H4 (cell line): Measurements from ENCODE around the gene IRGQ. TPM values are rescaled to one million over a fixed set of nuclear protein-coding genes. Genes with fewer than 3 reads are reported as not detected.
A peak's percentile ranks its signal among the peaks of the same experiment; 100 is the strongest.
"Not testable (repeated sequence)": the region's sequence is repeated elsewhere in the genome, so short reads cannot be mapped to it uniquely, and the experiment has no call there.

Source experiments
- DNase-seq: peaks from one replicate; pipeline ENCODE4 v3.0.0-alpha.2; 2015; ENCODE audit warnings: low spot score
- total RNA-seq: library from RNA; depleted of rRNA; stranded (reverse); fragments of >200 nt; shearing (Covaris generic); gene quantifications from 2 replicates; pipeline ENCODE4 v1.2.3, GENCODE V29; 2014

The IRGQ gene
- total RNA-seq, 1 experiment from 2014 or later: 22.4 TPM

GRCh38 chr19:43575156-43575950 is 20.6 kb downstream of the IRGQ start, which contains the start of the genes PINLYP and XRCC1:
TSS of gene PINLYP (plus strand) at chr19:43575801. CDS start at chr19:43577192, 1,391 bp downstream.
TSS of gene XRCC1 (minus strand) at chr19:43575527. CDS start at chr19:43575458, 69 bp downstream.
- DNase-seq: peak; percentile 99

GRCh38 chr19:43574424-43575155 is 21.3 kb downstream of the IRGQ start:
- DNase-seq: peak; percentile 35

- DNase-seq: no peak
Measured at GRCh38 chr19:43572171-43572588, 23.8 kb downstream of the IRGQ start.

GRCh38 chr19:43570174-43570791 is 25.7 kb downstream of the IRGQ start:
- no peak for DNase-seq

- DNase-seq: no peak
Measured at GRCh38 chr19:43569657-43570056, 26.3 kb downstream of the IRGQ start.

- DNase-seq: no peak
Measured at GRCh38 chr19:43564800-43565199, 31.1 kb downstream of the IRGQ start.

GRCh38 chr19:43563816-43564457 is 32.0 kb downstream of the IRGQ start:
- DNase-seq: no peak

GRCh38 chr19:43562698-43563241 is 33.2 kb downstream of the IRGQ start:
- peak; percentile 97 for DNase-seq

GRCh38 chr19:43562226-43562697 is 33.7 kb downstream of the IRGQ start:
- no peak for DNase-seq

GRCh38 chr19:43561139-43561970 is 34.6 kb downstream of the IRGQ start:
- no peak for DNase-seq

GRCh38 chr19:43560687-43561086 is 35.2 kb downstream of the IRGQ start:
- DNase-seq: no peak

- peak; percentile 59 for DNase-seq
Measured at GRCh38 chr19:43555185-43555770, 40.7 kb downstream of the IRGQ start.

GRCh38 chr19:43554317-43554895 is 41.5 kb downstream of the IRGQ start:
- no peak for DNase-seq

GRCh38 chr19:43553656-43554055 is 42.3 kb downstream of the IRGQ start:
- no peak for DNase-seq

GRCh38 chr19:43552616-43553015 is 43.3 kb downstream of the IRGQ start:
- DNase-seq: no peak

- DNase-seq: no peak
Measured at GRCh38 chr19:43552198-43552450, 43.8 kb downstream of the IRGQ start.

GRCh38 chr19:43551399-43552197 is 44.3 kb downstream of the IRGQ start:
- DNase-seq: no peak

- DNase-seq: no peak
Measured at GRCh38 chr19:43548706-43549105, 47.2 kb downstream of the IRGQ start.

GRCh38 chr19:43547926-43548325 is 48.0 kb downstream of the IRGQ start:
- DNase-seq: not testable (repeated sequence)
